ENCODE results near the gene SLC12A5. TPM values are rescaled to one million over a fixed set of nuclear protein-coding genes. Genes with fewer than 3 reads are reported as not detected.

The SLC12A5 gene
- total RNA-seq, 1 donor from 2014 or later = not detected

DNA sequence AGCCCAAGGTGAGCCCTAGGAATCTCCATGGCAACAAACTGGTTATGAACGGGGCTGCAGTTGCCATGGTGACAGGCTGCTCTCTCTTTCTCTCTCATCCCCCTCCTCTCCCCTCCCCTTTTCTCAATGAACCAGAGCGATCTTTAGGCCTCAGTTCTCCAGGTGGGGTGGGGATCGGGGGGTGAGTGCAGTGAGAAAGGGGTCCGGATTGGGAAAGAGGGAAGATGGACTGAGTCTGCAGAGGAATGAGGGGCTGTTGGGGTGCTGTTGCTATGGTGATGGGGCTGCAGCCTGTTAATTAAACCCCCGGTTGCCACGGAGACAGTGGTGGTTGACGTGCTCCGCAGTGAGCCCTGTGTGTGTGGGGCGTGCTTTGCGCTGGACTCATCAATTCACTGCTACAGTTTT is 3.6 kb upstream of the SLC12A5 start:
- no peak for FAIRE-seq

DNA sequence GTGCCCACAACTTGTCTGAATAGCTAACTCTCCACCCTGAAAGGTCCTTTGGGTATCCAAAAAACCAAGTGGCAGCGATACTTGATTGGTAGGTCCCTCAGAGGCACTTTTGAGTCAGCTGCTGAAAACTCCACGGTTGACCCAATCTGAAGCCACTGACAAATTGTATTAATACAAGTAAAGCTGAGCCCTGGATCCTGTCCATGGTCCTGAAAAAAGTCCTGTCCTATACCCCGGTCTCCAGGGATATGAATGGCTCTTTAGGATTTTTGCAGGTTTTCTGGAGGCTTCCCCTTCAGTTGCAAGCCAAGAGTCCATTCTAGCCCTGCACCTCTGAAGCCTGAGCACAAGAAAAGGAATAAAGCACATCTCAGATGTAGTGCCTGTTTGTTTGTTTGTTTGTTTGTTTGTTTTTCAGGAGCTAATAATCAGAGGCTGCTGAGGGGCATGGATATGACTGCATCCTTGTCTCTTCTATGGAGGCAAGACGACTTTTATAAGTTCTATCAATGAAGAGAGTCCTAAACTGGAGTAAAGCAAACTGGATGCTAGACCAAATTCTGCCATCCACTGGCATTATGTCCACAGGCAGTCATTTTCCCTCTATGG is 1.7 kb upstream of the SLC12A5 start:
- peak; percentile 40 for DNase-seq (ENCODE audit: low read depth)
- Histone ChIP-seq H3K4me3 (ENCODE audit: low read depth, low read length) (no peak overlapping the region), H3K27me3 (ENCODE audit: control insufficient read depth, insufficient read depth, low read length) (peaks cover 37% of the 10 kb centered on the region), H3K36me3 (ENCODE audit: control insufficient read depth, insufficient read depth, low read length) (no peaks in the 10 kb centered on the region)
- TF ChIP-seq, protein P1, sequence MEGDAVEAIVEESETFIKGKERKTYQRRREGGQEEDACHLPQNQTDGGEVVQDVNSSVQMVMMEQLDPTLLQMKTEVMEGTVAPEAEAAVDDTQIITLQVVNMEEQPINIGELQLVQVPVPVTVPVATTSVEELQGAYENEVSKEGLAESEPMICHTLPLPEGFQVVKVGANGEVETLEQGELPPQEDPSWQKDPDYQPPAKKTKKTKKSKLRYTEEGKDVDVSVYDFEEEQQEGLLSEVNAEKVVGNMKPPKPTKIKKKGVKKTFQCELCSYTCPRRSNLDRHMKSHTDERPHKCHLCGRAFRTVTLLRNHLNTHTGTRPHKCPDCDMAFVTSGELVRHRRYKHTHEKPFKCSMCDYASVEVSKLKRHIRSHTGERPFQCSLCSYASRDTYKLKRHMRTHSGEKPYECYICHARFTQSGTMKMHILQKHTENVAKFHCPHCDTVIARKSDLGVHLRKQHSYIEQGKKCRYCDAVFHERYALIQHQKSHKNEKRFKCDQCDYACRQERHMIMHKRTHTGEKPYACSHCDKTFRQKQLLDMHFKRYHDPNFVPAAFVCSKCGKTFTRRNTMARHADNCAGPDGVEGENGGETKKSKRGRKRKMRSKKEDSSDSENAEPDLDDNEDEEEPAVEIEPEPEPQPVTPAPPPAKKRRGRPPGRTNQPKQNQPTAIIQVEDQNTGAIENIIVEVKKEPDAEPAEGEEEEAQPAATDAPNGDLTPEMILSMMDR (IDR thresholded peaks at IDR 0.05; ENCODE audit: insufficient read depth, low read length, severe bottlenecking) = no peak
- no peak for FAIRE-seq

More for the DNA sequence above, 3.6 kb upstream of the SLC12A5 start:
- TF ChIP-seq, protein P1 (IDR thresholded peaks at IDR 0.05; ENCODE audit: insufficient read depth, low read length, severe bottlenecking) = no peak
- H3K27me3 ChIP-seq (ENCODE audit: control insufficient read depth, insufficient read depth, low read length) = peaks cover 19% of the 10 kb centered on the region
- H3K4me3 ChIP-seq (ENCODE audit: low read depth, low read length) = no peak overlapping the region
- DNase-seq (ENCODE audit: low read depth) = no peak
- H3K36me3 ChIP-seq (ENCODE audit: control insufficient read depth, insufficient read depth, low read length) = no peaks in the 10 kb centered on the region

DNA sequence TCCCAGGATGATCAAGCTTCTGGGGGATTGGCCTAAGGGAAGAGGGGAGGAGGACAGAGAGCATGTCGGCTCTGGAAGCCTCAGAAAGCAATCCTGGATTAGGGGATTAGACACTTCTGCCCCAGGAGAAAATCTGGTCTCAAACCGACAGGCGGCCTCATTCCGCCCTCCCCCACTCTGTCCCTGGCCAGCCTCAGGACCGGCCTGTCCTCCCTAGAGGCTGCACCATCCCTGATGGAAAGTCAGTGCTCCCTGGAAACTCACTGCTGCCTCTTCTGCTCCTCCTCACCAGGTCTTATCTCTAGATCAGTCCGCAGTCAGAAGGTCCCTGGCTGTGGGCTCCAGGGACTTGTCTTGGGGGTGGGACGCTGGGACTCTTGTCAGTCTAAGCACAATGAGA is 905 bp upstream of the SLC12A5 start:
- peaks cover 45% of the 10 kb centered on the region for H3K27me3 ChIP-seq (ENCODE audit: control insufficient read depth, insufficient read depth, low read length)
- FAIRE-seq (no peak), DNase-seq (ENCODE audit: low read depth) (no peak)
- no peaks in the 10 kb centered on the region for H3K36me3 ChIP-seq (ENCODE audit: control insufficient read depth, insufficient read depth, low read length)
- H3K4me3 ChIP-seq (ENCODE audit: low read depth, low read length) = no peak overlapping the region
- TF ChIP-seq, protein P1 (IDR thresholded peaks at IDR 0.05; ENCODE audit: insufficient read depth, low read length, severe bottlenecking) = no peak

DNA sequence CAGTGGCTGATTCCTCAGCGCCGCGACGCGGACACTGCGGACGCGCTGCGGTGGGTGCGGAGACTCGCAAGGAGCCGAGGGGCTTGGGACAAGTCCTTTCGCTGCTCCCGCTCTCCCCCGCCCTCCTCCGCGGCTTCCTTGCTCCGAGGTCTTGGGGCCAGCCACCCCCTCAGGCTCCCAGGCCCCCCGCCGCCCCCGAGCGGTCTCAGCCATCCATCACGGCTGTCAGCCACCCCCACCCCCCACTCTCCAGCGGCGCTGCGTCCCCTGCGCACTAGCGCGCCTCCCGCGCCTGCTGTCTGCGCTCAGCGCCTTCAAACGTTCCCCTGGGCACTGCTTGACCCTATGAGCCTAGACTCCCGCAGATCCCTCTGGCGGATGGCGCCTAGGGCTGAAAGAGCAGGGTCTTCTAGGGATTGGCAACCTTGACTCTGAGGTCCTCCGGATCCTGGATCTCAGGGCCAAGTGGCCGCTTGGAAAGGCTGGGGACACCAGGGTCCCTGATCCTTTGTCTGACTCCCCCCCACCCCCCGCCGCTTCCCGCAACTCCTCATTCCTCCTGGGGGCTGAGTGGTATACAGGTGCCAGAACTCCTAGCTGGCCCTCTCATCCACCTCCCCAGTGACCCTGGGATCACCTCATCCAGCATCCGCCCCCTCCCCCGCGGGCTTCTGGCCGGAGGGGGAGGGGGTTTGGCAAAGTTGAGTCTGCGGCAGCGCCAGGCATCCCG is 1.4 kb downstream of the SLC12A5 start:
- Histone ChIP-seq H3K27me3 (ENCODE audit: control insufficient read depth, insufficient read depth, low read length) (peaks cover 53% of the 10 kb centered on the region), H3K36me3 (ENCODE audit: control insufficient read depth, insufficient read depth, low read length) (no peaks in the 10 kb centered on the region), H3K4me3 (ENCODE audit: low read depth, low read length) (no peak overlapping the region)
- TF ChIP-seq, protein P1 (IDR thresholded peaks at IDR 0.05; ENCODE audit: insufficient read depth, low read length, severe bottlenecking) = no peak
- DNase-seq (ENCODE audit: low read depth) = no peak
- no peak for FAIRE-seq

DNA sequence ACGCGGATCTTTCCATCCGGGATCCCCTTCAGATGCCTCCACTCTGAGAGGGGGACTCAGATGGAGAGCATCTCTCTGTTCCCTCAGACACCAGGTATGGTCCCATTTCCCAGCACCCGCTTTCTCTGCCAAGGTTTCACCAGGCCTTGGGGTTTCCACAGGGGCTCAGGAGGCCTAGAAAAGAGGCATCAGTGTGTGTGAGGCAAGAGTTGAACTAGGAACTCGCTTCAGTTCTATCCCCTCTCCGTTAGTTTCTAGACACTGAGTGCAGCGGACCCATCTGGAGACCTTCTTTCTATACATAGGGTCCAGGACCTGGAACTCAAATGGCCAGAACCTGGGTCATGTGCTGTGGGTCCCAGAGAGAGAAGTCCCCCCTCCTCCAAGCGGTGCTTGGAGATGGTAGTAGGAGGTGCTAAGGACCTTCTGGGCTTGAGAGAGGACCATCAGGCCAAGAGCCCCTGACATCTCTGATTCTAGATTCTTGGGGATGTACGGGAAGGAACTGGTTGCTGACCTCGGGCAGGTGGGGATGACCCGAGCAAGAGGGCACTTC is 2.1 kb downstream of the SLC12A5 start:
- peaks cover 55% of the 10 kb centered on the region for H3K27me3 ChIP-seq (ENCODE audit: control insufficient read depth, insufficient read depth, low read length)
- no peak overlapping the region for H3K4me3 ChIP-seq (ENCODE audit: low read depth, low read length)
- no peak for FAIRE-seq
- TF ChIP-seq, protein P1 (IDR thresholded peaks at IDR 0.05; ENCODE audit: insufficient read depth, low read length, severe bottlenecking) = no peak
- no peak for DNase-seq (ENCODE audit: low read depth)
- H3K36me3 ChIP-seq (ENCODE audit: control insufficient read depth, insufficient read depth, low read length) = no peaks in the 10 kb centered on the region

Data from bronchial epithelial cell (primary cell).